ENCODE data around the gene GOLGA6L9.
"Not testable (repeated sequence)": the region's sequence is repeated elsewhere in the genome, so short reads cannot be mapped to it uniquely, and the experiment has no call there.

GRCh38 chr15:82381330-82381955, 48.2 kb upstream of the GOLGA6L9 start:
- TF ChIP-seq CTCF (IDR thresholded peaks at IDR 0.05); REST (IDR thresholded peaks at IDR 0.05; ENCODE audit: insufficient read depth in 1 of 2, low read depth in 2 of 2, low read length in 1 of 2): not testable (repeated sequence)

Measured in Panc1 (cell line).